AG08396 (cell line): ENCODE data around the gene EPB41L4B.
A peak's percentile ranks its signal among the peaks of the same experiment; 100 is the strongest.

ENCODE experiments used
- DNase-seq: peaks from one replicate; pipeline ENCODE4 v3.0.0; 2012; ENCODE audit warnings: low spot score, mixed read lengths

EPB41L4B gene

DNA sequence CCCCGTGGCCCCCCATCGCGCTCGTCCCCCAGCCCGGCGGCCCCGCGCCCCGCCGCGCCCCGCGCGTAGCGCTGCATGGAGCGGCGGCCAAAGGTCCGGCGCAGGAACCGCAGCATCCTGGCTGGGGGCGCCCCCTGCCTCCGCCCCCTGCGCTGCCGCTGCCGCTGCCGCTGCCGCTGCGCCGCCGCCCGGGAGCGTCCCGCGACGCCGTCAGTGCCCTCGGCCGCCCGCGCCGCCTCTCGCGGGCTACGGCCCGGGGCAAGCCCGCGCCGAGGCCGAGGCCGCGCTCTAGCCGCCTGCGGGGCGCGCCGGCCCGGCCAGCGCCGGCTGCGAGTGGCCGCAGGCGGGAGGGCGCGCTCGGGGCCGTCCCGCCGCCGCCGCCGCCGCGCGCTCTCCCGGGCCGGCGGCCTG lies 523 bp downstream of the EPB41L4B start:
- DNase-seq, result peak; percentile 51

DNA sequence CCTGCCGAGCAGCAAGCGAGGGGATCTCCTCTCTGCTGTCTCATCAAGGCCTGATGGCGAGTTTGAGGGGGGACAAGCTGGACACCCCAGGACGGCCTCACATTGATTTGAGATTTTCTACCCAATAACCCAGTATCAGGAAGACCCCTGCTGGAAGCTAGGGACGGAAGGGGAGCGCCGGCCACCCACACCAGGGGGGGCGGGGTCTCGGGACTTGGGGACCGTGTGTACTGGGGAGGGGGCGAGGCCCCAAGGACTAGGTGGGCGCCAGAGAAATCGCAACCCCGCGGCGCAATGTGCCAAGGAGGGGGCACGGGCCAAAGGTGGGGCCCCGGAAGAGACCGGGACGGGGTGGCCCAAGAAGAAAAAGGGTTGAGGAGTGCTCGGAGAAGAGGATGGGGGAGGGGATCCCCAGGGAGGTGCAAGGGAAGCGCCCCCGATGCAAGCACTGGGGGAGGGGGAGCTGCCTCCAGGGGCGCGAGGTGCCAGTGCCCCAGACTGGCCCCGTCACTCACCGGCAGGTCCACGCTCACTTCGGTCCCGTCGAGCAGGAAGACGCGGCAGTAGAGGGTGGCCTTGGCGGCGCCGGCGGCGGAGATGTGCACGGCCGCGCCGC lies 1.1 kb downstream of the EPB41L4B start:
- DNase-seq, result no peak

DNA sequence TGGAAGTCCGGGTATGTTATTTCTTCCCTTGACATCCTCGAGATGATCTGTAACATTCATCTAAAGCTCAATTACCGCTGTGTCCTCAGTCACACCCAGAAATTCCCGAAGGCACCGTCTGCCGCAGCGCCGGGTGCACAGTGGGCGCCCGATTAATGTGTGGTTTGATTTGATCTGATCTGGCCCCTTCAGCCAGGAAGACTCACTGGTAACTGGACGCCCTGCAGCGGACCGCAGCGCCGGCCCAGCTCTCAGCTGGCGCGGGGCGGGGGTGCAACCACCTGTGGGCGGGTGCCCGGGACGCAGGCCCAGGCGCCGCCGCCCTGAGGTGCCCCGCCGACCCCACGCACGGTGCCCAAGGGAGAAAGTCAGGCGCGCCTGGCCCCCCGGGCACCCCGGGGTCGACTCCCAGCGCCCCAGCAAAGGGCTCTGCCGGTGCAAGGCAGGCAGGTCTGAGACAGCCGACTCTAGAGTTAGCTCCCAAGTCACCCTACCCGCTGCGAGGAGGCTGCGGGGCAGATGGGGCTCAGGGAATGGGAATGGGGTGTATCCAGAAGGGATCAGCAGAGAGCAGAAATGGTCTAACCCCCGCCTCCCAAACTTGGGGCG lies 1.7 kb downstream of the EPB41L4B start:
- DNase-seq, result no peak

DNA sequence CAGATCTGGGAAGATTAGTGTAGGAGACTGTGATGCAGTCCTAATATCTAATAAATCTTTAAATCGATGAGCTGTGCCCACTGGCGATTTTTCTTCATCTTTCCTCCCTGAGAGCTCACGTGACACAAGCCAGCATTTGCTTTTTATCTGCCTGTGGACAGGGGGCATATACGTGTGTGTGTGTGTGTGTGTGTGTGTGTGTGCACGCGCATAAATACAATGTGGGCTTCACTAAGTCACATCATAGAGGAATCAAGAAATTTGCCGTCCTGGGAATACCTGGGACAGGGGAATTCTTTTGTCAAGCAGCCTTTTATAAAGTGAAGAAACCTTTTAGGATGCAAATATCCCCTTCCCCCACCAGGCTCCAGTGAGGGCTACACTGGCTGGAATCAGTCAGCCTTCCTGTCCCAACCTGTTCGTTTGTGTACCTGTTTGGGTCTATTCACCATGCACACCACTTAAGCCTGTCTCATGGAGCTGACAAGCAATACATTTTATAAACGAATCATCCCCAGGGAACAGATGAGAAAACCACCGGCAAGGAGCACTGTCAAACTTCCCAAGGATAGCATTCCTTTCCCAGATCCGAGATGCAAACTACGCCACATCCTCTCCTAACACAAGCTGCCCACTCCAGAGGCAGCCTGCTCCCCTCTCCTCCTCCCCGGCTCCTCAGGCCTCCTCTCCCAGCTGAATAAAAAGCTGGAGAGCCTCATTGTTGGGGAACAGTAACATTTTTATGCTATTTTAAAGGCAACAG lies 2.7 kb downstream of the EPB41L4B start:
- no peak for DNase-seq

DNA sequence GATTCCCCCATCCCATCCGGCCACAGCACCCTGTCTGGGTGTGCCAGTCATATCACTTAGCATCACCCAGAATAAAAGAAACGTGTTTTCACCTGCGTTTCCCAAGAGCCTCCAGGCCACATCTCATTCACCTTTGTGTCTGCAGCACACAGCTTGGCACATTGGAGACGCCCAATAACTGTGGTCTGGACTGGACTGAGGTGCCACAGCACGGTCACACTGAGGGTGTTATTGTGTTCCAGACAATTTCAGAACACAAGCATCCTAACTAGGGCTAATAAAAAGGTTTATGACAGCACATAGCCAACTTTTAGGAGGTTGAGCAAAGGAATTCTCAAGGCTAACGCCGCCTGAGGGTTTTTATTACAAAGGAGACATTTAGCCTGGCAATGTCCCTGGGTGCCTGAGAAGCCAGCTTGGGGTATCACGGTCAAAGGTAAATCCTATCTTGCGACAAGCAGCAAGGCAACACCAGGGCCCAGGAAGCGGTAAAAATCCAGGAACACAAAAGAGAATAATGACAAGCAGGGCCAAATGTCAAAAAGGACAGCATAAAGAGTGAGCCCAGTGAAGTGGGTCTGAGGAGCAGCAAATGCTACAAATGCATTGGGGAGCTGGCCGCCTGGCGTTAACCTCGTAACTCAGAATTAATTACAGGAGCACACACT lies 3.4 kb downstream of the EPB41L4B start:
- DNase-seq, result no peak

DNA sequence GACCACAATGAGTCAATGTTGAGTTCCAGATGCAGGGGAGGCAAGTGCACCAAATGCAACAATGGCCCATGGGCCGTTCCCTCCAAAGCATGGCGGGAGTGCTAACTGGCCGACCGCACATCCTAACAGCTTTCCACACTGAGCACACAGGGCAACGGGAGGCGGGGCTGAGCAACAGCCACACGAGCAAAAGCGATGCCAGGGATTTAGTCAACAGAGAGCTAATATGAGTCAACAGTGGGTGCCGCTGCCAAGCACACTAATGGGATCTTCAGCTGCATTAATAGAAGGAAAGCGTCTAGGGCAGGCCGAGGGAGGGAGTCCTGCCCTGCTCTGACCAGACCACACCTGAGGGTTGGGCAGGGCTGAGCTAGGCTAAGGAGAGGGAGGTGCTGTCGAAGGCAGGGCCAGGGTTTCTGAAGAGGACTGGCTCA lies 4.6 kb downstream of the EPB41L4B start:
- peak; percentile 60 for DNase-seq

DNA sequence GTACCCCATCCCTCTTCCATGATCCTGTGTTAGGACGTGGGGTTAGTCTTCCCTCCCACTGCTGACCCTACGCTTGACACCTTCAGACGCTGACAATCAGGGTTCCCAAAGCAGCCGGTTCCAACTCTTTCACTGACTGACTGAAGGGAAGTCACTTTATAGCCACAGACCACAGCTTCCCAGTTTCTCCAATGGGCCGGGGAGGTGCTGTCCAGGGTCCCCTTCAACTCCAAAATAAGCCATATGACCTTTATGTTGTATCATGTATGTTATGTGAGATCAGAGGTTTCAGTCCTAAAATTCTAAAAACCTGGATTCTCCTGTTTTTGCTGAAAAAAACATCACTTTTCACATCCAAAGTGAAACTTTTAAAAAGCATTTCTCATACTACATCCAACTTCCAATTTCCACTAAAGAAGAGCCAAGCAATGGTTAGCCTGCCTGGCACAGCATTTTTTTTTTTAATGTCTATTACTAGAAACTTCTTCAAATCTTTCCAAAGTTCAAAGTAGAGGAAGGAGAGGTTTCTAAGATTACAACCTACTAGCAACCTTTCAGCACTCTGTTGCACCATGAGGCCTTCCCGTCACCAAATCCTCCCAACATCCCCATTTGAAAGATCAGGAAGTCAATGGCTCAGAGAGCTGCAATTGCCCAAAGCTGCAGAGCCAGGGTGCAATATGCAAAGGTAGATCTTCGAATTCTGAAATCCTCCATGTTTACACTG lies 5.2 kb downstream of the EPB41L4B start:
- no peak for DNase-seq

DNA sequence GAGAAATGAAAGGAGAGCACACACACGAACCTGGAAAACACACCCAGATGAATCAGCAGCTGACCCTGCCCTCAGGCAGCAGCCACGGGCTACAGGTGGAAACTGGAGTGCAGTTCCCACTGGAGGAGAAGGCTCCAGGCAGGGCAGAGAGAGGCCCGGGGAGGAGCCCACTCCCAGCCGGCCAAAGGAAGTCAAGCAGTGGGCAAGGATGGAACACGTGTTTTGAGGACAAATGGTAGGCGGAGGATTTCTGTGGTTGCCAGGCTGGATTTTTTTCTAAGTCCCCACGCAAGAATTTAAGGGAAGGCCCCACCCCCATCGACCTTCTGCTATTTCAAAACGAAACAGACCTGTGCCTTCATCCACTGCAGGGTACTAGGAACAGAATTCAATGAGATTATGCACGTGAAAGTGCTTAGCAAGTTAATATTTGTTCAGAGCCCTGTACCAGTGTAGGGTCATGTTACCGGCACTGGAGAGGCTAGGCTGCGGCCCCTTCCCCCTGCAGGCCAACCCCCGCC lies 6.8 kb downstream of the EPB41L4B start:
- DNase-seq, result no peak

DNA sequence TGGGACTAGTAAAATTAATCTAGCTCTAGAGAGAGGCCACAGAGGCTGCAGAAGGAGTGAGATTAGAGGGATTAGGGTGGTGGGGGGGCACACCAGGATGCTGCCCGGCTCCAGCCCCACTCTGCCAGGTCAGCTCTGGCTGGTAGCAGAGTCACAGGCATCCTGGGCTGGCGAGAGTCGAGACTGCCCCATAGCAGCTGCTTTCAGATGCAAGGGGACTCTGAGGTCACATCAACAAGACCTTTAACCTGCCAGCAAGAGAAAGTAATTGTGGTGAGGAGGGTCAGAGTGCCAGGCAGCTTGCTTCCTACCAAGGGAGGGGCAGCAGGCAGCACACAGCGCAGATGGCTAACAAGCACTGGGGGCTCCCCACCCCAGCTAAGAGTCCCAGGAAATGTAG lies 7.5 kb downstream of the EPB41L4B start:
- no peak for DNase-seq

DNA sequence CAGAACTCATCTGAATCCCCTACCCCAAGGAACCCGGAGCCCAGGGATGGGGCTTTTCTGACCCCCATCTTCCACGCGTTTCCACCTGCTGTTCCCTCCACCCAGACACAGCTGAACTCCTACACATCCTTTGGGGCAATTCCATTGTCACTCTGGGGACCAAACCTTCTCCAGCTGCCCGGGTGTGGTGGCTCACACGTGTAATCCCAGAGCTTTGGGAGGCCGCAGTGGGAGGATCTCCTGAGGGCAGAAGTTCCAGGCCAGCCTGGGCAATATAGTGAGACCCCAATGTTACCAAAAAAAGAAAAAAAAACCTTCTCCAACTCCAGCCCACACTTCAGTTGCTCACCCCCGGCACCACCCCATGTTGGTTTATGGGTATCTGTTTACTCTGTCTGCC lies 8.1 kb downstream of the EPB41L4B start:
- DNase-seq, result no peak

DNA sequence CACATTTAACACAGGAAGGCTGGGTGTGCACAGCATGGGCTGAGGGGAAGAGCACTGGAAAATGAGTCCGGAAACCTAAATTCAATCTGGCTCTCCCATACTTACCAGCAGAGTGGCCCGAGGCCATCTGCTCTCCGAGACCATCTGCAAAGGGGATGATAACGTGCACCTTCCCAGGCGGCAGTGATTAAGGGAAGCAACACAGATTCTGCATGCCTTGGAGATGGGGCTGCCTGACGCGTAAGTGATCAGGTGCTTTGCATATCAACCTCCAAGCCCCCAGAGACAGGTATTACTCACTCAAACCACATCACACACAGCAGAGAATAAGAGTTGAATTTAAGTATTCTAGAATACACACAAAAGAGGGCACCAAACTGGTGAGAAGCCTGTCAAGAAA lies 9.1 kb downstream of the EPB41L4B start:
- no peak for DNase-seq

DNA sequence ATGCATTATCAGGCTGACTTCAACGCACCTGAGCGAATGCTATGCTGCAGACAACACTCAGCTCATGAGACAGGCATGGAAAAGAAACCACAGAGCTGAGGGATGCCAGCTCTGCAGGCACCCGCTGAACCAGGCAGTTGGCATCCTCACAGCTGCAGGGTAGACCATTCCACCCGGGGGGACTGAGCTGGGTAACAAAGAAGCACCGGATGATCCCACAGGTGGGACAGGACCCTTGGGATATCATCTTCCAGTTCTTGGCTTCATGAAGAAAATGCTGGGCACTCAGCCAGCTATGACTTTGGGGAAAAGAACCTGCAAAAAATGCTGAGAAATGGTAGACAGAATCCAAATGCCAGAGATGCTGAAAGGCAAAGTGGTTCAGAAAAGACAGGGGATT lies 9.6 kb downstream of the EPB41L4B start:
- no peak for DNase-seq

DNA sequence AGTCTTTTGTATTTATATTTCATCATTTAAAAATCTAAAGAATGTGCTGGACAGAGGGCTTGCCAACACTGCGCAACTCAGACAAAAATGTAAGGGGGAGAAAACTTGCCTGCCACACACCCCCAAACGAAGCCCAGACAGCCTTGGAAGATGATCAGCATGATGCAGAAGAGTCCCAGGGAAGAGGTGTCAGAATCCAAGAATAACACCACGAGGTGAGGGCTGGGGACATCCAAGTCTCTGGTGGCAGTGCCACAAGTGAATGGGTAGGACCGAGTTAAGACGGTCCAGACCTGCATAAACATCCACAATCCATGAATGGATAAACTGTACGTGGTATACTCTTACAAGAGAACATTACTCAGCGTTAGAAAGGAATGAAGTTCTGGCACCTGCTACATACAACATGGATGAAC lies 10.4 kb downstream of the EPB41L4B start:
- peak; percentile 56 for DNase-seq

DNA sequence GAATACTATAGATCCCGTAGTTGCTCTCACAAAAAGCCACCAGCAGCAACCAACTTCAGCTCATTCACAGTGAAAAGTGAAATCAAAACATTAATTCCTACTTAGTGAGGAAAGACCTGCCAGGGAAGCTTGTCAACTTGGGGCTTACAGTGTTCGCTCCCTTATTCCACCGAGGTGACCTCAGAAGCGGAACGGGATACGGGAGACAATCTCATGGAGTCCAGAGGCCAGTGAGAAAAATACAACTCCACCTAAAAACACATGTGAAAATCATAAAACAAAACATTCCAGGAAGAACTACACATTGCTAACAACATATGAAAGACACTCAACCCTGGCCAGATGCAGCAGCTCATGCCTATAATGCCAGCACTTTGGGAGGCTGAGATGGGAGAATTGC lies 11.6 kb downstream of the EPB41L4B start:
- no peak for DNase-seq

DNA sequence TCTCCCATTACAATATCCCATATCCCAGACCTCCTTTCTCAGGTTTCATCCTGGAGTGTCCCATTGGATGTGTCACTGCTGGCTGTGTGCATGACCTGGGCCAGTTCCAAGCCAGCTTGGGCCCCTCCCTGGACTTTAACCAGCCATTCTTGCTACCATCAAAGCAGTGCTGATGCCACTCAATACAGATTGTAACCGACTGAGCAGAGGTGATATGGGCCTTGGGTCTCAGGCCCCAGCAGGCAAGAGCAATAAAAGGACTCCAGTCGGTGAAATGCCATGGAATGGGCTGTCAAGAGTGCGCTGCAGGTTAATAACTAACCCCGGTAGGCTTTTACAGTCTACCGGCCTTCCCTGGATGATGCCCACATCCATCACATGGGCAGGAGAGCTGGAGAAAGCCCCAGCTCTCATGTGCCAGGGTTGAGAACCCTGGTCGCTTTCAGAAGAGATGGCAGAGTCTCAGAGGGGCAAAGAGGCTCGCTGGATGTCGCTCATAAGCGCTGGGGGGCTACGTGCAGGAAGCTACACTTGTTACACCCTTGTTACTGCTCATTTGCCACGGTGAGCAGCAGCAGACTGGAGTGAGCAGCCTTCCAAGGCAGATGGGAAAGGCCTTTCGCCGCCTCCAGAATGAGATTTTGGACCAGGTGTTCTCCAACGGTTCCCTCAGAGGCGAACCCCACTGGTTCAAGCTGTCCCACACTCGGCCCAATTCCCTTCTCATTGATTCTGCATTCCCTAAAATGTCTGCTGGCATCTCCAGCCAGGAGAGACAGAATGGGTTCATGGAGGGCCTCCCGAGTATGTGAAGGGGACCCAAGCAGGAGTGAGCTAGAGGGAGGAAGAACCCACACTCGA lies 13.2 kb downstream of the EPB41L4B start:
- no peak for DNase-seq

DNA sequence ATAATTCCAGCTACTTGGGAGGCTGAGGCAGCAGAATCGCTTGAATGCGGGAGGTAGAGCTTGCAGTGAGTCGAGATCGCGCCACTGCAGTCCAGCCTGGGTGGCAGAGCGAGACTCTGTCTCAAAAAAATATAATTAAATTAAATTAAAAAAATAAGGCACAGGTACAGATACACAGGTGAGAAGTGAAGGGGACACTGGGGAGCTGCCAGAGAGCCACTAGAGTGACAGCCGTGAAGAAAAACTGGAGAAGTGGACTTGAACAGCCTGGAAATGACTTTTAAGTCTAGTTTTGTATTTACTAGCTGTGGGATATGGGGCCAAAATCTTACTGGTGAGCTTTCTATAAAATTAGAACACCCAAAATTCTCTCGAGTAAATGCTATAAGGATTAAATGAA lies 15.1 kb downstream of the EPB41L4B start:
- DNase-seq, result no peak

DNA sequence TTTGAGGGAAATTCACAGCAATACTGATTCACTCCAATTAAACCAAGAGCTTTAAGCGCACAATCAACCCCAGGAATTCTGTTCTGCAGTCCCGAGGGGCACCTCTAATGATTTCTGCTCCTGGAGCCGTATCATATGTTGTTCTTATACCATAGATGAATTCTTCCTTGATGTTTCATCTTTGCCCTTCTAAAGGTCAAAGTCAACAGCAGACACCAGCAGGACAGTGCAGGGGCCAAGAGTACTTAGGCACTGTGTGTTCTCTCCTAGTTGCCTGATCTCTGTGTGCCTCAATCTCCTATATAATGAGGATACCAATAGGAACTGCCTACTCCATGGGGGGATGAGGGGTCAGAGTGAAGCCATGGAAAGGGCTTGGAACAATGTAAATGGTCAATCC lies 16.5 kb downstream of the EPB41L4B start:
- no peak for DNase-seq

DNA sequence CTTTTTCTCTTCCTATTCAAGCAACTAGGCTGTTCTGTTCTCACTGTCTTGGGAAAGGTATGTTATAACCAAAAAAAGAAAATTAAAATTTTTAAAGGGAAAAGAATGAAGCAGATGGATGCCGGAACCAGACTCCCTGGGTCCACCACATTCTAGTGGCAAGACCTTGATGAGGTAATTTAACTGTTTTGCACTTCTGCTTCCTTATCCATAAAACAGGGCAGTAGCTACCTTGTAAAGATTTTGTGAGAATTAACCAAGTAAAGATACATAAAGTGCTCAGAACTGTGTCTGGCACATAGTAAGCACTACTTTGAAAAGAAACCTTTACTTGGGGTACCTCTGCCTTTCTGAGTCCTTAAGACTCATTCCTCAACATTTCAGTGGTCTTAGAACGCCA lies 17.0 kb downstream of the EPB41L4B start:
- no peak for DNase-seq

DNA sequence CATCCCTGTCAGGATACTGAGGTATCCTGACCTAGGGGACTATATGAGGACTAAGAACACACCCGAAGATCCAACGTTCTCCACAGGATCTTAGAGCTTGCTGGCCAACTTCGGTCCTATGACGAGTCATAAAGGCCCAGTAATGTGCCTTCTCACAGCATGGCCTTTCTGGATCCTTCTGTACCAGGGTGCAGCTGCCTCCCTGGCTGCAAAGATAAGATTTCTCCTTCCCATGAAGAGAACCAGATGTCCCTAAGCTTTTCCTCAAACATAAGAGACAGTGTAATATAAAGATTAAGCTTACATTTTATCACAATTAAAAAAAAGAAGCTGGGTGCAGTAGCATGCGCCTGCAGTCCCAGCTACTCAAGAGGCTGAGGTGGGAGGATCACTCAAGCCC lies 18.3 kb downstream of the EPB41L4B start:
- no peak for DNase-seq

DNA sequence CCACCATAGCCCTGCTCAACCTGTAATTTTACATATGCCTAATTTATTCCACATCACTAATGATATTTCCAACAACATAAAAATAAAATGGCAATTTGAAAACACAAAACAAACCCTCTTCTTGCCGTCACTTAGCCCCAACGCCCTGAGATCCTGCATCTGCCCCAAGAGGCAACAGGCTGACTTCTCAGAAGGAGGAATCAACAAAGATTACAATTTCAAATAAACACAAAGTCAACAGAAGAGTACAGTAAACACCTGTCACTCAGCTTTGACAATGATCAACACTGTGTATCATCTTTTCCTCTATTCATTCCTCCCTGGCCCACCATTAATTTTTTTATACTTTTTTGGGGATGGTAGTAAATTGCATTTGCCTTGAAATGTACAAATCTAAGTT lies 19.8 kb downstream of the EPB41L4B start:
- no peak for DNase-seq

DNA sequence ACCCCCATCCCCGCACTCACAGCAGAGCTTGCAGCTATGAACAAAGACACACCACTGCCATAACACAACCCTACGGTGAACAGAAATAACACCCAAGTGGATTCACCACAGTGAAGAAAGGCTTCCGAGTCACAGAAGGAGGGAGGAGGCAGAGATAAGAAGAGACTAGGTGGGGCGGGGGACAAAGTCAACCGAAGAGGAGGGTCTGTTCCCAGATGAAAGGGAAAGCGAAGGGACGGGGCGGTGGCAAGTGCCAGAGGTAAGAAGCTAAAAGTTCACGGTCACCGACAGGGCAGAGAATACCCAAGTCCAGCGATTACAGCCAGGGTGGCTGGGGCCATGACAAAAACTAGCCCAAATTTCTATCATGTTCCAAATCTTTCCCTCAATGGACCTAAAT lies 21.0 kb downstream of the EPB41L4B start:
- DNase-seq, result no peak
